ENCODE measurements around the gene NOL12.

NOL12 gene

GRCh38 chr22:37680191-37680851 is 5.8 kb upstream of the NOL12 start:
- Histone ChIP-seq H3K9me3 (ENCODE audit: insufficient read depth, low read length, severe bottlenecking) (no peaks in the 10 kb centered on the region), H3K4me3 (ENCODE audit: low read depth in 1 of 2, low read length in 2 of 2) (no peak overlapping the region), H3K9ac (ENCODE audit: low read depth, low read length) (no peak overlapping the region), H3K4me1 (ENCODE audit: insufficient read depth, low read length) (peaks cover 28% of the 10 kb centered on the region), H3K27me3 (ENCODE audit: insufficient read depth, low read length, poor library complexity) (no peaks in the 10 kb centered on the region), H4K20me1 (ENCODE audit: insufficient read depth, low read length) (no peaks in the 10 kb centered on the region), H2AFZ (ENCODE audit: low read depth, low read length) (no peak overlapping the region), H3K79me2 (ENCODE audit: insufficient read depth, low read length) (no peaks in the 10 kb centered on the region), H3K27ac (ENCODE audit: low read length) (no peak overlapping the region), H3K4me2 (ENCODE audit: insufficient read depth, low read length) (no peak overlapping the region), H3K36me3 (ENCODE audit: insufficient read depth, low read length) (no peaks in the 10 kb centered on the region)
- TF ChIP-seq EZH2 (IDR thresholded peaks at IDR 0.05; ENCODE audit: borderline replicate concordance, low read depth, low read length, severe bottlenecking), result no peak
- TF ChIP-seq, protein P1, sequence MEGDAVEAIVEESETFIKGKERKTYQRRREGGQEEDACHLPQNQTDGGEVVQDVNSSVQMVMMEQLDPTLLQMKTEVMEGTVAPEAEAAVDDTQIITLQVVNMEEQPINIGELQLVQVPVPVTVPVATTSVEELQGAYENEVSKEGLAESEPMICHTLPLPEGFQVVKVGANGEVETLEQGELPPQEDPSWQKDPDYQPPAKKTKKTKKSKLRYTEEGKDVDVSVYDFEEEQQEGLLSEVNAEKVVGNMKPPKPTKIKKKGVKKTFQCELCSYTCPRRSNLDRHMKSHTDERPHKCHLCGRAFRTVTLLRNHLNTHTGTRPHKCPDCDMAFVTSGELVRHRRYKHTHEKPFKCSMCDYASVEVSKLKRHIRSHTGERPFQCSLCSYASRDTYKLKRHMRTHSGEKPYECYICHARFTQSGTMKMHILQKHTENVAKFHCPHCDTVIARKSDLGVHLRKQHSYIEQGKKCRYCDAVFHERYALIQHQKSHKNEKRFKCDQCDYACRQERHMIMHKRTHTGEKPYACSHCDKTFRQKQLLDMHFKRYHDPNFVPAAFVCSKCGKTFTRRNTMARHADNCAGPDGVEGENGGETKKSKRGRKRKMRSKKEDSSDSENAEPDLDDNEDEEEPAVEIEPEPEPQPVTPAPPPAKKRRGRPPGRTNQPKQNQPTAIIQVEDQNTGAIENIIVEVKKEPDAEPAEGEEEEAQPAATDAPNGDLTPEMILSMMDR (IDR thresholded peaks at IDR 0.05; ENCODE audit: borderline replicate concordance, extremely low read depth, low read length, poor library complexity, severe bottlenecking), result no peak
- no peak for DNase-seq
- ATAC-seq (ENCODE audit: insufficient read depth, low read depth), result no peak

DNA sequence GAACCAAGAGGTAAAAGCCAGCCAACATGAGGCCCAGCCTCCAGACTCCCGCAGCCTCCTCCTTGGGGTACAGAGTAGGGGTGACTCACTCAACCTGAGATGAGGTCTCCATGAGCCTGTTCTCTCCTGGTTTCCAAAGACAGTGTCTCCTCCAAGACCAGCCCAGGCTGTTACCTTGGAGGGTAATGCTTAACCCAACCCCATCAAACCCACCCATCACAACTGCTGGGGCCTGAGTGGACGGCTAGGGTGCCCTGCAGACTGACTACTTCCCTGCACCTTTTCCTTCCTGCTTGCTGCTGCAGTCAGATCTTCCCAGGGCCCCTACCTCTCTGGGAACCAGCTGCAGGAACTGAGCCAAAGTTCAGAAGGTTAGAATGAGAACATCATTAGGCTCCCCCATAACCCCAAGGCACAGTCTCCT is 5.1 kb upstream of the NOL12 start:
- Histone ChIP-seq H3K36me3 (ENCODE audit: insufficient read depth, low read length) (no peaks in the 10 kb centered on the region), H3K79me2 (ENCODE audit: insufficient read depth, low read length) (no peaks in the 10 kb centered on the region; the same call in 1 of the 2 replicates), H3K27me3 (ENCODE audit: insufficient read depth, low read length, poor library complexity) (no peaks in the 10 kb centered on the region), H3K27ac (ENCODE audit: low read length) (no peak overlapping the region), H3K4me1 (ENCODE audit: insufficient read depth, low read length) (peaks cover 34% of the 10 kb centered on the region), H2AFZ (ENCODE audit: low read depth, low read length) (no peak overlapping the region), H3K9me3 (ENCODE audit: insufficient read depth, low read length, severe bottlenecking) (no peaks in the 10 kb centered on the region), H3K4me2 (ENCODE audit: insufficient read depth, low read length) (no peak overlapping the region), H3K4me3 (ENCODE audit: low read depth in 1 of 2, low read length in 2 of 2) (no peak overlapping the region), H3K9ac (ENCODE audit: low read depth, low read length) (no peak overlapping the region), H4K20me1 (ENCODE audit: insufficient read depth, low read length) (no peaks in the 10 kb centered on the region)
- TF ChIP-seq EZH2 (IDR thresholded peaks at IDR 0.05; ENCODE audit: borderline replicate concordance, low read depth, low read length, severe bottlenecking), result no peak
- TF ChIP-seq, protein P1 (IDR thresholded peaks at IDR 0.05; ENCODE audit: borderline replicate concordance, extremely low read depth, low read length, poor library complexity, severe bottlenecking), result no peak
- DNase-seq (no peak), ATAC-seq (ENCODE audit: insufficient read depth, low read depth) (no peak)

GRCh38 chr22:37681556-37682049 is 4.5 kb upstream of the NOL12 start:
- DNase-seq, result peak; percentile 77
- H4K20me1 ChIP-seq (ENCODE audit: insufficient read depth, low read length), result no peaks in the 10 kb centered on the region
- H3K4me1 ChIP-seq (ENCODE audit: insufficient read depth, low read length), result peaks cover 30% of the 10 kb centered on the region
- TF ChIP-seq, protein P1 (IDR thresholded peaks at IDR 0.05; ENCODE audit: borderline replicate concordance, extremely low read depth, low read length, poor library complexity, severe bottlenecking), result peak; percentile 95
- TF ChIP-seq EZH2 (IDR thresholded peaks at IDR 0.05; ENCODE audit: borderline replicate concordance, low read depth, low read length, severe bottlenecking), result no peak
- 0 out of 2 replicates have a peak overlapping the region, but pooled peaks have one; percentile 38 for H2AFZ ChIP-seq (ENCODE audit: low read depth, low read length)
- peaks cover 2% of the 10 kb centered on the region; the same call in 1 of the 2 replicates for H3K36me3 ChIP-seq (ENCODE audit: insufficient read depth, low read length)
- H3K9ac ChIP-seq (ENCODE audit: low read depth, low read length), result no peak overlapping the region
- no peak overlapping the region for H3K27ac ChIP-seq (ENCODE audit: low read length)
- no peaks in the 10 kb centered on the region for H3K9me3 ChIP-seq (ENCODE audit: insufficient read depth, low read length, severe bottlenecking)
- peaks cover 6% of the 10 kb centered on the region for H3K79me2 ChIP-seq (ENCODE audit: insufficient read depth, low read length)
- no peak overlapping the region for H3K4me3 ChIP-seq (ENCODE audit: low read depth in 1 of 2, low read length in 2 of 2)
- no peaks in the 10 kb centered on the region for H3K27me3 ChIP-seq (ENCODE audit: insufficient read depth, low read length, poor library complexity)
- H3K4me2 ChIP-seq (ENCODE audit: insufficient read depth, low read length), result no peak overlapping the region
- peak; percentile 44 for ATAC-seq (ENCODE audit: insufficient read depth, low read depth)

Measured in DND-41 (cell line).